ENCODE results near the gene TMEM128. TPM values are rescaled to one million over a fixed set of nuclear protein-coding genes. Genes with fewer than 3 reads are reported as not detected.

The TMEM128 gene
- total RNA-seq, 1 donor from 2014 or later = 20.0 TPM

DNA sequence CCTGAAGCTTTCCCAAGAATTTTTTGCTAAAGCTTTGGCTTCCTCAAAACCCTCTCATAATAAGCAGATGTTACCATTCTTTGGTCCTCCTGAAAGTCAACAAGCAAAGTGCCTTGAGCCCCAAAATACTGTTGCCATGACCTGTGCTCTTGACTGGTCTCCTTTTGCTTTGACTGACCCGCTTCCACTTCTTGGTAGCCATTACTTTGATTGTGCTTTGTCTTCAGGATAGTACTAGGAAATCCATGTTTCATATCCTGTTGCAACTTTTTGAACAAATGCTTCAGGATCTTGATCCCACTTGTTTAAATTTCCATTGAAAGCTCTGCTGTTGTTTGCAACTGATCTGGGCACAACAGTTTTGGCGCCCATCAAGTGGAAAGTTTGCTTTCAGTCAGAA, 14.4 kb downstream of the TMEM128 start:
- no peak for FAIRE-seq
- H3K4me3 ChIP-seq (ENCODE audit: low read depth, low read length) = no peak overlapping the region
- TF ChIP-seq CTCF (IDR thresholded peaks at IDR 0.05; ENCODE audit: insufficient read depth, low read length, severe bottlenecking) = no peak

GRCh38 chr4:4228356-4228668, 19.7 kb downstream of the TMEM128 start:
- Histone ChIP-seq H3K27me3 (ENCODE audit: control insufficient read depth, insufficient read depth, low read length) (peaks cover 28% of the 10 kb centered on the region), H3K36me3 (ENCODE audit: control insufficient read depth, insufficient read depth, low read length) (no peaks in the 10 kb centered on the region), H3K4me3 (ENCODE audit: low read depth, low read length) (no peak overlapping the region)
- no peak for TF ChIP-seq CTCF (IDR thresholded peaks at IDR 0.05; ENCODE audit: insufficient read depth, low read length, severe bottlenecking)
- DNase-seq (ENCODE audit: low read depth) = no peak
- no peak for FAIRE-seq

More for the DNA sequence above, 14.4 kb downstream of the TMEM128 start:
- Histone ChIP-seq H3K36me3 (ENCODE audit: control insufficient read depth, insufficient read depth, low read length) (no peaks in the 10 kb centered on the region), H3K27me3 (ENCODE audit: control insufficient read depth, insufficient read depth, low read length) (peaks cover 3% of the 10 kb centered on the region)
- no peak for DNase-seq (ENCODE audit: low read depth)

DNA sequence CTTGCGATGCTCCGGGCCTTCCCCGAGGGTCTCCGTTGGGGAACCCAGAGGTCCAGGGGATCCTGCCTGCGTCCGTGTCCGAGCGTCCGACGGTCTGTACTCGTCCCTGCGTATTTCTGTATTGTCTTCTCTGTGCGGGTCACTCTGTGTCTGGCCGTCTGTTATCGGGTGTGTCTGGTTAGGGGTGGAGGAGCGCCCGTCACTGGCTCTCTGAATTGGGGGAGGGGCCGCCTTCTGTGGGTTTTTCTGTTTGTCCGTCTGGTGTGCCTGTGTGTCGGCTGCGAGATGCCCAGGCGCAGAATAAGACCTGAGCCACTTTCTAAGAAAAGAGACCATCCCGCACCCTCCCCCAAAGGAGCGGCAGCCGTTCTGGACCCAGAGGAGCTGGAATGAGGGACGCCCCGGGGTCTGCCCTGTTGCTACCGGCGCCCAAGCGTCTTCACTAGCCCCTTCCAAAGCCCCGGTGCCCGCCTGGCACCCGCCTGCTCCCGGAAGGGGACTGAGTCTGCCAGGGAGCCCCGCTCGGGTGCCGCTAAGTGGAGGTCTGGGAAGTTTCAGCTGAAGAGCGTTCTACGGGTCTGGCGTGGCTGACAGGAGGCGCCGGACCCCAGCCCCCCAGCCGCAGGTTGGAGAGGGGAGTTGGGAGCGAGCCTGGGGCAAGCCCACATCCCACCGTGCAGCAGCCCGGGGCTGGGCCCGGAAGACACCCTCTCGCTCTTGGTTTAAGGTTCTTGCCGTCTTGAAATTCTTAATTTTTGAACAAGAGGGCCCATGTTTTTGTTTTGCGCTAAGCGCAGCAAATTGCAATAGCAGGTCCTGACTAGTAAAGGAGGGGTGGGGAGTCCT, 20.3 kb downstream of the TMEM128 start:
- DNase-seq (ENCODE audit: low read depth) (no peak), FAIRE-seq (no peak)
- H3K27me3 ChIP-seq (ENCODE audit: control insufficient read depth, insufficient read depth, low read length) = peaks cover 28% of the 10 kb centered on the region
- TF ChIP-seq CTCF (IDR thresholded peaks at IDR 0.05; ENCODE audit: insufficient read depth, low read length, severe bottlenecking) = no peak
- no peaks in the 10 kb centered on the region for H3K36me3 ChIP-seq (ENCODE audit: control insufficient read depth, insufficient read depth, low read length)
- H3K4me3 ChIP-seq (ENCODE audit: low read depth, low read length) = no peak overlapping the region

DNA sequence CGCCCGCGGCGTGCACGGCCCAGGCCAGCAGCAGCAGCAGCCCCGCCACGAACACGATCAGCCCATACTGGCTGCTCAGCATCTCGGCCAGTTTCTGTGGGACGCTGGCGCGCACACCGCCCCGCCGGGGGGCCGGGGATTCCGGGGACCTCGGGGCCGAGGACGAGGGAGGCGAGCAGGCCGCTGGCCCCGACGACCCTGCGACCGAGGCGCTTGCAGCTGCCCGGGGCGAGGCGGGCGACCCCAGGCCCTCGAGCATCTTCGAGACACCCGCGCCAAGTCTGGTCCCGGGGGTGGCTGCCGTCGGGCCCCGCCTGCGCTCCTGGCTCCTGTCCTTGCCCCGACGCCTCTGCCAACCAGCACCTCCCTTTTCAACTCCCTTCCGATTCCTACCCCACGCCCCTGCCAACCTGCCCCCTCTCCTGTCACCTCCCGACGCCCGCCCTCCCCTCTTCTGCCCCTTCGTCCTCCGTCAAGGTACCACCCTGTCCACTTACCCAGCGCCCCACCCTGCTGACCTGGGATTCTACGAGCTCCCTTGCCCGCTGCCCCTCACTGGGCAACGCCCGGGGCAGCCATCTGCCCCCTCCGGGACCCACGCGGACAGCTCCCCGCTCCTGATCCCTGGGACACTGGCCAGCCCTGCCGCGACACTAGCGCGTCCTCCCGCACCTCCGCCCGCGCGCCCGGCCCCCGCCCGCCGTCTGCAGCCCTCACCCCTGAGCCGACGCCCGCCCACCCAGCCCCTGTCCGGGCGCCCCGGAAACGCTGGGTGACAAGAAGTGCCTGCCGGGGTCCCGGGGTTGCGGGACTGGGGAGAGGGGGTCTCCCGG, 21.2 kb downstream of the TMEM128 start, which contains the start of gene OTOP1:
OTOP1 (minus strand) TSS at position 324 of the 833 bp plus-strand sequence; CDS start at position 259, 65 bp downstream.
- FAIRE-seq (no peak), DNase-seq (ENCODE audit: low read depth) (no peak)
- Histone ChIP-seq H3K27me3 (ENCODE audit: control insufficient read depth, insufficient read depth, low read length) (peaks cover 28% of the 10 kb centered on the region), H3K36me3 (ENCODE audit: control insufficient read depth, insufficient read depth, low read length) (no peaks in the 10 kb centered on the region), H3K4me3 (ENCODE audit: low read depth, low read length) (no peak within 1 kb of the TSS)
- TF ChIP-seq CTCF (IDR thresholded peaks at IDR 0.05; ENCODE audit: insufficient read depth, low read length, severe bottlenecking) = no peak

GRCh38 chr4:4225915-4226605, 22.0 kb downstream of the TMEM128 start:
- Histone ChIP-seq H3K4me3 (ENCODE audit: low read depth, low read length) (no peak overlapping the region), H3K36me3 (ENCODE audit: control insufficient read depth, insufficient read depth, low read length) (no peaks in the 10 kb centered on the region), H3K27me3 (ENCODE audit: control insufficient read depth, insufficient read depth, low read length) (peaks cover 28% of the 10 kb centered on the region)
- DNase-seq (ENCODE audit: low read depth) (no peak), FAIRE-seq (no peak)
- TF ChIP-seq CTCF (IDR thresholded peaks at IDR 0.05; ENCODE audit: insufficient read depth, low read length, severe bottlenecking) = no peak

All from bronchial epithelial cell (primary cell).